ENCODE results near the gene GAB1. TPM values are rescaled to one million over a fixed set of nuclear protein-coding genes. Genes with fewer than 3 reads are reported as not detected.

GAB1 gene
- total and polyA plus RNA-seq, 2 experiments from 2014 or later = 1.8 to 6.3 TPM

DNA sequence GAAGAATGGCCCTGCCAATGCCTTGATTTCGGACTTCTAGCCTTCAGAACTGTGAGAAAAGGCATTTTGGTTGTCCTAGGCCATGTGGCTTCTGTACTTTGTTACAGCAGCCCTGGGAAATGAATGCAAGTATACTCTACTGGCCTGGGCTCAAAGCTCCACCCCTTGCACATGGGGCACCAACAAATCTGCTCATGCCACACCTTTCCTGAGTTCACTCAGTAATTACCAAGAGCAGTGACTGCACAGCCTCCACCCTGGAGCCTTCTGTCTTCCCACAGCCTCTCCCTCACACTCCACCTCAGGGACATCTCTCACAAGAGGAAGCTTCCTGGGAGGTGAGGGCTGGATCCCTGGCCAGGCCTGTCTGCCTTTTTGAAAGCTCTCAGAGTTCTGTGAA, 29.1 kb upstream of the GAB1 start:
- H3K9me2 ChIP-seq (ENCODE audit: insufficient read depth) = no peaks in the 10 kb centered on the region
- 20 to 25% methylated on average over 1 of the region's 1 CpG for WGBS, 2 experiments (ENCODE audit: low coverage in 1 of 2, low lambda C conversion rate in 2 of 2, missing lambda C conversion rate in 2 of 2)
- no peaks in the 10 kb centered on the region for H3K27me3 ChIP-seq (replicated peaks; ENCODE audit: insufficient read depth)
- no peak overlapping the region for H3K27ac ChIP-seq
- H3K9ac ChIP-seq = no peak overlapping the region
- H3K4me2 ChIP-seq (ENCODE audit: unreplicated experiment) = no peak overlapping the region
- in situ Hi-C loops (cut with MboI) = no loop called here
- no peak overlapping the region for H3K4me3 ChIP-seq
- H2AFZ ChIP-seq = no peak overlapping the region
- no peaks in the 10 kb centered on the region for H3F3A ChIP-seq (ENCODE audit: insufficient read depth)
- DNase-seq = no peak
- TF ChIP-seq EZH2phosphoT487 (IDR thresholded peaks at IDR 0.05; ENCODE audit: insufficient read depth, low read depth) (no peak), EZH2 (IDR thresholded peaks at IDR 0.05; ENCODE audit: insufficient read depth, poor library complexity, severe bottlenecking) (no peak)
- no peaks in the 10 kb centered on the region for H3K79me2 ChIP-seq (ENCODE audit: insufficient read depth)
- no peaks in the 10 kb centered on the region for H4K20me1 ChIP-seq (ENCODE audit: insufficient read depth)
- H3K9me3 ChIP-seq (ENCODE audit: low read depth) = no peaks in the 10 kb centered on the region
- H3K36me3 ChIP-seq (ENCODE audit: low read depth) = no peaks in the 10 kb centered on the region
- H3K4me1 ChIP-seq (ENCODE audit: insufficient read depth) = peaks cover 3% of the 10 kb centered on the region; the same call in 1 of the 2 replicates

DNA sequence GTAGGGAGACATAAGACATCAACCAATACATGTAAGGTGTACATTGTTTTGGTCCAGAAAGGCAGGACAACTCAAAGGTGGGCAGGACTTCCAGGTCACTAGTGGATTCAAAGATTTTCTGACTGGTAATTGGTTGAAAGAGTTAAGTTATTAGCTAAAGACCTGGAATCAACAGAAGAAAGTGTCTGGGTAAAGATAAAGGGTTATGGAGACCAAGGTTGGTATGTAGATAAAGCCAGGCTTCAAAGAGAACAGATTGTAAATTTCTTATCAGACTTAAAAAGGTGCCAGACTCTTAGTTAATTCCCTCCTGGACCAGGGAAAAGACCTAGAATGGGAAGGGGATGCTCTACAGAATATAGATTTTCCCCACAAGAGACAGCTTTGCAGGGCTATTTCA, 28.3 kb upstream of the GAB1 start:
- Histone ChIP-seq H2AFZ (no peak overlapping the region), H3K9me2 (ENCODE audit: insufficient read depth) (no peaks in the 10 kb centered on the region), H3K36me3 (ENCODE audit: low read depth) (no peaks in the 10 kb centered on the region), H3K4me2 (ENCODE audit: unreplicated experiment) (no peak overlapping the region), H3K4me3 (no peak overlapping the region), H3K27ac (no peak overlapping the region), H3K9me3 (ENCODE audit: low read depth) (no peaks in the 10 kb centered on the region), H4K20me1 (ENCODE audit: insufficient read depth) (no peaks in the 10 kb centered on the region), H3K9ac (no peak overlapping the region), H3K4me1 (ENCODE audit: insufficient read depth) (no peaks in the 10 kb centered on the region), H3K27me3 (replicated peaks; ENCODE audit: insufficient read depth) (no peaks in the 10 kb centered on the region), H3K79me2 (ENCODE audit: insufficient read depth) (no peaks in the 10 kb centered on the region), H3F3A (ENCODE audit: insufficient read depth) (no peaks in the 10 kb centered on the region)
- no peak for DNase-seq
- TF ChIP-seq EZH2 (IDR thresholded peaks at IDR 0.05; ENCODE audit: insufficient read depth, poor library complexity, severe bottlenecking) (no peak), EZH2phosphoT487 (IDR thresholded peaks at IDR 0.05; ENCODE audit: insufficient read depth, low read depth) (no peak)
- in situ Hi-C loops (cut with MboI) = no loop called here

GRCh38 chr4:143311924-143312323, 24.8 kb upstream of the GAB1 start:
- no peaks in the 10 kb centered on the region for H3F3A ChIP-seq (ENCODE audit: insufficient read depth)
- in situ Hi-C loops (cut with MboI) = no loop called here
- H3K9ac ChIP-seq = no peak overlapping the region
- H3K36me3 ChIP-seq (ENCODE audit: low read depth) = no peaks in the 10 kb centered on the region
- no peak for DNase-seq
- no peak overlapping the region for H3K4me3 ChIP-seq
- H3K9me2 ChIP-seq (ENCODE audit: insufficient read depth) = no peaks in the 10 kb centered on the region
- no peak overlapping the region for H3K27ac ChIP-seq
- TF ChIP-seq EZH2phosphoT487 (IDR thresholded peaks at IDR 0.05; ENCODE audit: insufficient read depth, low read depth) (no peak), EZH2 (IDR thresholded peaks at IDR 0.05; ENCODE audit: insufficient read depth, poor library complexity, severe bottlenecking) (no peak)
- H3K9me3 ChIP-seq (ENCODE audit: low read depth) = no peaks in the 10 kb centered on the region
- H4K20me1 ChIP-seq (ENCODE audit: insufficient read depth) = no peaks in the 10 kb centered on the region
- H3K4me2 ChIP-seq (ENCODE audit: unreplicated experiment) = no peak overlapping the region
- no peaks in the 10 kb centered on the region for H3K27me3 ChIP-seq (replicated peaks; ENCODE audit: insufficient read depth)
- no peaks in the 10 kb centered on the region for H3K79me2 ChIP-seq (ENCODE audit: insufficient read depth)
- no peak overlapping the region for H2AFZ ChIP-seq
- 63 to 76% methylated on average over 3 of the region's 3 CpGs for WGBS, 2 experiments (ENCODE audit: low coverage in 1 of 2, low lambda C conversion rate in 2 of 2, missing lambda C conversion rate in 2 of 2)
- no peaks in the 10 kb centered on the region for H3K4me1 ChIP-seq (ENCODE audit: insufficient read depth)

DNA sequence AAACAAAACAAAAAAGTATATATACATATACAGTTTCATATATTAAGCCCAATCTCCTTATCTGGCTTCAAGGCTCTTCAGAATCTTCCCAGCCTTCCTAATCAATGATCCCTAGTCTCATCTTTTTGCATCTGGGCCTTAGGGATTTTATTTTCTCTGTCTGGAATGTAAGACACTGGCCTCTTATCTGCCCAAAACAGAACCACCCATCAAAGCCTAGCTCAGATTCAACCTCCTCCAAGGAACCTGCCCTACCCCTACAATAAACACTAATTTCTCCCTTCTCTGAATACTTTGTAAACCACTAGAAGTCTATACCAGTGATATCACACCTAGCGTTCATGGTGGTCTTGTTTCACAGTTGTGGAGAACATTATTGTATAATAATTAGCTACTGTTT, 23.2 kb upstream of the GAB1 start:
- 91 to 92% methylated on average over 1 of the region's 1 CpG for WGBS, 2 experiments (ENCODE audit: low coverage in 1 of 2, low lambda C conversion rate in 2 of 2, missing lambda C conversion rate in 2 of 2)
- H3K9ac ChIP-seq = no peak overlapping the region
- H3F3A ChIP-seq (ENCODE audit: insufficient read depth) = no peaks in the 10 kb centered on the region
- no peaks in the 10 kb centered on the region for H4K20me1 ChIP-seq (ENCODE audit: insufficient read depth)
- no peaks in the 10 kb centered on the region for H3K27me3 ChIP-seq (replicated peaks; ENCODE audit: insufficient read depth)
- H3K4me1 ChIP-seq (ENCODE audit: insufficient read depth) = no peaks in the 10 kb centered on the region
- H3K36me3 ChIP-seq (ENCODE audit: low read depth) = no peaks in the 10 kb centered on the region
- no peaks in the 10 kb centered on the region for H3K9me3 ChIP-seq (ENCODE audit: low read depth)
- H3K79me2 ChIP-seq (ENCODE audit: insufficient read depth) = no peaks in the 10 kb centered on the region
- no peaks in the 10 kb centered on the region for H3K9me2 ChIP-seq (ENCODE audit: insufficient read depth)
- H3K4me3 ChIP-seq = no peak overlapping the region
- no peak overlapping the region for H2AFZ ChIP-seq
- no peak for DNase-seq
- TF ChIP-seq EZH2phosphoT487 (IDR thresholded peaks at IDR 0.05; ENCODE audit: insufficient read depth, low read depth) (no peak), EZH2 (IDR thresholded peaks at IDR 0.05; ENCODE audit: insufficient read depth, poor library complexity, severe bottlenecking) (no peak)
- no peak overlapping the region for H3K4me2 ChIP-seq (ENCODE audit: unreplicated experiment)
- no peak overlapping the region for H3K27ac ChIP-seq
- in situ Hi-C loops (cut with MboI) = no loop called here

- no peaks in the 10 kb centered on the region for H3F3A ChIP-seq (ENCODE audit: insufficient read depth)
- TF ChIP-seq EZH2 (IDR thresholded peaks at IDR 0.05; ENCODE audit: insufficient read depth, poor library complexity, severe bottlenecking) (no peak), EZH2phosphoT487 (IDR thresholded peaks at IDR 0.05; ENCODE audit: insufficient read depth, low read depth) (no peak)
- no peaks in the 10 kb centered on the region for H3K36me3 ChIP-seq (ENCODE audit: low read depth)
- H2AFZ ChIP-seq = no peak overlapping the region
- H3K9me3 ChIP-seq (ENCODE audit: low read depth) = no peaks in the 10 kb centered on the region
- no peaks in the 10 kb centered on the region for H3K79me2 ChIP-seq (ENCODE audit: insufficient read depth)
- H3K27me3 ChIP-seq (replicated peaks; ENCODE audit: insufficient read depth) = no peaks in the 10 kb centered on the region
- no peak overlapping the region for H3K9ac ChIP-seq
- in situ Hi-C loops (cut with MboI) = no loop called here
- H3K4me1 ChIP-seq (ENCODE audit: insufficient read depth) = no peaks in the 10 kb centered on the region
- no peak overlapping the region for H3K4me3 ChIP-seq
- no peak for DNase-seq
- no peaks in the 10 kb centered on the region for H4K20me1 ChIP-seq (ENCODE audit: insufficient read depth)
- H3K9me2 ChIP-seq (ENCODE audit: insufficient read depth) = no peaks in the 10 kb centered on the region
- H3K4me2 ChIP-seq (ENCODE audit: unreplicated experiment) = no peak overlapping the region
- no peak overlapping the region for H3K27ac ChIP-seq
These were observed 22.7 kb upstream of the GAB1 start for GRCh38 chr4:143313996-143314395.
